ENCODE results near the gene SEC23A. TPM values are rescaled to one million over a fixed set of nuclear protein-coding genes. Genes with fewer than 3 reads are reported as not detected.
"Not testable (repeated sequence)": the region's sequence is repeated elsewhere in the genome, so short reads cannot be mapped to it uniquely, and the experiment has no call there.

Gene SEC23A
- total RNA-seq, 1 donor from 2014 or later, result 59.2 TPM

- Mint-ChIP-seq H3K36me3 (ENCODE audit: unreplicated experiment) (peaks cover 7% of the 10 kb centered on the region), H3K9me3 (ENCODE audit: unreplicated experiment) (peaks cover 2% of the 10 kb centered on the region), H3K27me3 (ENCODE audit: unreplicated experiment) (no peaks in the 10 kb centered on the region), H3K27ac (ENCODE audit: unreplicated experiment) (no peak overlapping the region), H3K4me1 (ENCODE audit: low read depth, unreplicated experiment) (peaks cover 6% of the 10 kb centered on the region), H3K4me3 (ENCODE audit: unreplicated experiment) (no peak overlapping the region)
- TF ChIP-seq CTCF (IDR thresholded peaks at IDR 0.05; ENCODE audit: partially characterized antibody, unreplicated experiment), result no peak
- DNase-seq, result no peak
These were observed 22.1 kb downstream of the SEC23A start for GRCh38 chr14:39080886-39081285.

- no peaks in the 10 kb centered on the region for H3K4me1 Mint-ChIP-seq (ENCODE audit: low read depth, unreplicated experiment)
- no peak overlapping the region for H3K4me3 Mint-ChIP-seq (ENCODE audit: unreplicated experiment)
- H3K9me3 Mint-ChIP-seq (ENCODE audit: unreplicated experiment), result no peaks in the 10 kb centered on the region
- H3K36me3 Mint-ChIP-seq (ENCODE audit: unreplicated experiment), result peaks cover 4% of the 10 kb centered on the region
- no peak for DNase-seq
- H3K27me3 Mint-ChIP-seq (ENCODE audit: unreplicated experiment), result no peaks in the 10 kb centered on the region
- TF ChIP-seq CTCF (IDR thresholded peaks at IDR 0.05; ENCODE audit: partially characterized antibody, unreplicated experiment), result no peak
- H3K27ac Mint-ChIP-seq (ENCODE audit: unreplicated experiment), result no peak overlapping the region
These were observed 31.9 kb downstream of the SEC23A start for GRCh38 chr14:39071096-39071495.

- TF ChIP-seq CTCF (IDR thresholded peaks at IDR 0.05; ENCODE audit: partially characterized antibody, unreplicated experiment), result no peak
- no peak overlapping the region for H3K27ac Mint-ChIP-seq (ENCODE audit: unreplicated experiment)
- H3K4me1 Mint-ChIP-seq (ENCODE audit: low read depth, unreplicated experiment), result no peaks in the 10 kb centered on the region
- peaks cover 4% of the 10 kb centered on the region for H3K36me3 Mint-ChIP-seq (ENCODE audit: unreplicated experiment)
- no peaks in the 10 kb centered on the region for H3K9me3 Mint-ChIP-seq (ENCODE audit: unreplicated experiment)
- no peak for DNase-seq
- H3K27me3 Mint-ChIP-seq (ENCODE audit: unreplicated experiment), result no peaks in the 10 kb centered on the region
- H3K4me3 Mint-ChIP-seq (ENCODE audit: unreplicated experiment), result no peak overlapping the region
These were observed 33.1 kb downstream of the SEC23A start for GRCh38 chr14:39069923-39070322.

DNA sequence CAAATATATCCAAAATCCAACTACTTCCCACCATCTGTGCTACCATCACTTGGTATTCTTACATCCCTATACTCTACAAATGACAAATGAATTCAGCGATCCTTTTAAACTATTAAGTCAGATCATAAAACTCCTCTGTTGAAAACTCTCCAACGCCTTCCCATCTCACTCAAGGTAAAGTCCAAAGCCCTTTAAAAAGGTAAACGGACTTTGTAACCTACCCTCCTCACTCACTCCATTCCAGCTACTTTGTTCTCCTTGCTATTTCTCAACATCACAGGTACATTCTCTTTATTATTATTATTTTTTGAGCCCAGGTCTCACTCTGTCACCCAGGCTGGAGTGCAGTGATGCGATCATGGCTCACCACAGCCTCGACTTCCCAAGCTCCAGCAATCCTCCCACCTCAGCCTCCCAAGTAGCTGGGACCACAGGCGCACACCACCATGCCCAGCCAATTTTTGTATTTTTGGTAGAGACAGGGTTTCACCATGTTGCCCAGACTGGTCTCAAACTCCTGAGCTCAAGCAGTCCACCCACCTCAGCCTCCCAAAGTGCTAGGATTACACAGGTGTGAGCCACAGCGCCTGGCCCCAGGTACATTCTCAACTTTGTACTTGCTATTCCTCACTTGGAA lies 33.7 kb downstream of the SEC23A start:
- H3K4me3 Mint-ChIP-seq (ENCODE audit: unreplicated experiment); H3K4me1 Mint-ChIP-seq (ENCODE audit: low read depth, unreplicated experiment); H3K36me3 Mint-ChIP-seq (ENCODE audit: unreplicated experiment); H3K27ac Mint-ChIP-seq (ENCODE audit: unreplicated experiment); H3K9me3 Mint-ChIP-seq (ENCODE audit: unreplicated experiment); DNase-seq; H3K27me3 Mint-ChIP-seq (ENCODE audit: unreplicated experiment): not testable (repeated sequence)

- no peak overlapping the region for H3K27ac Mint-ChIP-seq (ENCODE audit: unreplicated experiment)
- H3K27me3 Mint-ChIP-seq (ENCODE audit: unreplicated experiment), result no peaks in the 10 kb centered on the region
- no peaks in the 10 kb centered on the region for H3K4me1 Mint-ChIP-seq (ENCODE audit: low read depth, unreplicated experiment)
- TF ChIP-seq CTCF (IDR thresholded peaks at IDR 0.05; ENCODE audit: partially characterized antibody, unreplicated experiment), result no peak
- no peak overlapping the region for H3K4me3 Mint-ChIP-seq (ENCODE audit: unreplicated experiment)
- no peak for DNase-seq
- H3K9me3 Mint-ChIP-seq (ENCODE audit: unreplicated experiment), result peaks cover 2% of the 10 kb centered on the region
- peaks cover 12% of the 10 kb centered on the region for H3K36me3 Mint-ChIP-seq (ENCODE audit: unreplicated experiment)
These were observed 42.1 kb downstream of the SEC23A start for GRCh38 chr14:39060818-39061437.
